Erythroblast (primary cell): ENCODE results near the gene RNF144A.

Experiments
- GATA1 ChIP-seq: IDR thresholded peaks from 2 replicates; pipeline ENCODE4 v1.6.1; 2011; ENCODE audit warnings: low read depth, mild to moderate bottlenecking, control low read depth, low read length, moderate library complexity
- POLR2A ChIP-seq: IDR thresholded peaks from 2 replicates; pipeline ENCODE4 v1.6.1; 2011; ENCODE audit warnings: mild to moderate bottlenecking, low read length

DNA sequence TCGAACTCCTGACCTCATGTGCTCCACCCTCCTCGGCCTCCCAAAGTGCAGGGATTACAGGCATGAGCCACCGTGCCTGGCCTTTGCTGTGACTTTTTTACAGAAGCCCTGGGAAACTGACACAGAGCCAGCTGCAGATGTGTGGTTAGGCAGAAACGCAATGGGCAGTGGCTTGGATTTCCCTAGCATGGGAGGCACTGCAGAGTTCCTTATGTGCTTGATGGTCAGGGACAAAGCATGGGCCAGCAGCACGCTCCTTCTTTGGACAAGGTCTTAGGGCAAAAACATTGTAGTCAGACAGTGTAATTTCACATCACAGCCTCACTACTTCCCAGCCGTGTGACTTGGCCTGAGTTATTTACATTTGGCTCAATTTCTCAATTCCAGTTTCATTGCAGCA, 153.9 kb downstream of the RNF144A start:
- TF ChIP-seq POLR2A (no peak), GATA1 (no peak)
